ENCODE data around the gene MAD1L1.

Gene MAD1L1

DNA sequence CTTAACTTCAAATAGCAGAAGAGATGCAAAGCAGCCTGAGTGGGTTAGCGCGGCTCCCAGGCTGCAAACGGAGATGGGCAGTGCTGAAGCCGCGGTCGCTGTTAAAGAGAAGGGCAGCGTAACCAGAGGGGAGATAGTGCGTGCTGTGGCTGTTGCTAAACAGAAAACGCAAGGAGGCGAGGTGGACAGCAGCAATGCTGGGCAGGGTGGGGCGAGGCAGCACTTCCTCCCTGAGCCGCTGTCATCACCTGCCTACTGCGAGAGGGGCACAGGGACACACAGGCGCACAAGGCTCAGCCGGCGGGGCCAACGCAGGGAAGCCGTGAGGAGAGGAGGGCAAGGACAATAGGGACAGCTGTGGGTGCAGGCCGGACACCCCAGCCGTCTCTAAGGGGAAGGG lies 137.3 kb downstream of the MAD1L1 start:
- TF ChIP-seq, protein P1, sequence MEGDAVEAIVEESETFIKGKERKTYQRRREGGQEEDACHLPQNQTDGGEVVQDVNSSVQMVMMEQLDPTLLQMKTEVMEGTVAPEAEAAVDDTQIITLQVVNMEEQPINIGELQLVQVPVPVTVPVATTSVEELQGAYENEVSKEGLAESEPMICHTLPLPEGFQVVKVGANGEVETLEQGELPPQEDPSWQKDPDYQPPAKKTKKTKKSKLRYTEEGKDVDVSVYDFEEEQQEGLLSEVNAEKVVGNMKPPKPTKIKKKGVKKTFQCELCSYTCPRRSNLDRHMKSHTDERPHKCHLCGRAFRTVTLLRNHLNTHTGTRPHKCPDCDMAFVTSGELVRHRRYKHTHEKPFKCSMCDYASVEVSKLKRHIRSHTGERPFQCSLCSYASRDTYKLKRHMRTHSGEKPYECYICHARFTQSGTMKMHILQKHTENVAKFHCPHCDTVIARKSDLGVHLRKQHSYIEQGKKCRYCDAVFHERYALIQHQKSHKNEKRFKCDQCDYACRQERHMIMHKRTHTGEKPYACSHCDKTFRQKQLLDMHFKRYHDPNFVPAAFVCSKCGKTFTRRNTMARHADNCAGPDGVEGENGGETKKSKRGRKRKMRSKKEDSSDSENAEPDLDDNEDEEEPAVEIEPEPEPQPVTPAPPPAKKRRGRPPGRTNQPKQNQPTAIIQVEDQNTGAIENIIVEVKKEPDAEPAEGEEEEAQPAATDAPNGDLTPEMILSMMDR (conservative IDR thresholded peaks at IDR 0.05): no peak
- no peak overlapping the region for H3K27ac ChIP-seq

DNA sequence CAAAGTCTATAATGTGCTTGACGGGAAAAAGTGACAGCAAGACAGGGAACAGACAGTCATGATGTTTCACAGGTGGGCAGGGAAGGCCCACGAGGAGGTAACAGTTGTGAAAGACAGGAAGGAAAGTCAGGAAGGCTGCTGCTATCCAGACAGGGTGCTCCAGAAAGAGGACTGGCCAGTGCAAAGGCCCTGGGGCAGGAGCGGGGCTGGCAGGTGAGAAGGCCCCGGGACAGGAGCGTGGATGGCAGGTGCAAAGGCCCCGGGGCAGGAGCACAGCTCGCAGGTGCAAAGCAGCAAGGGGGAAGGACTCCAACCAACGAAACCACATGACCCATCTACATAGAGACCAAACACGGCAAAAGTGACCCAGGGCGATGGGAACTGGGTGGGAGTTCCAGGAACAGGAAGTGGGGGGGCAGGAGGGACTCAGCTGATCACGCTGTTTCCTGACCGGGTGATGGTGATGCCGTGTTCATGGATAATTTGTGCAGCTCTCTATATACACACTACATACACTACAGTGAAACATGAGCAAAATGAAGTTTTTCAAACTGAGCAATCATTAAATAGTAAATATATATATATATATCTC lies 138.2 kb downstream of the MAD1L1 start:
- H3K27ac ChIP-seq: no peak overlapping the region
- TF ChIP-seq, protein P1 (conservative IDR thresholded peaks at IDR 0.05): no peak

DNA sequence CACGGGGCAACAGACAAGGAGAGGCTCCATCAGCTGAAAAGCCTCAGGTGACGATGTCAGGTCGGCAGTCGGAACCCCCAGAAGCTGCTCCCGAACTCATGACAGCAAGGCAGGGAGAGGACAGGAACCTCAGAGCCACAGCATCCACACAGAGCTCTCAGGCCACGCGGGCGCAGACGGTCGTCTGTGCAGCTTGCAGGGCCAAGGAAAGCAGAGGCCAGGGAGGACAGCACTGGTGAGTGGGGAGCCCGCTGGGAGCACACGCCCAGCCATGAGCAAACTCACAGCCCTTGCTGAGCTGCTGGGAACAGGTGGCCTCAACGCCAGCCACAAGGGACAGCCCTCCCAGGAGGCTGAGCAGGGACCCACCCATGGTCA lies 138.9 kb downstream of the MAD1L1 start:
- TF ChIP-seq, protein P1 (conservative IDR thresholded peaks at IDR 0.05): no peak
- H3K27ac ChIP-seq: no peak overlapping the region

DNA sequence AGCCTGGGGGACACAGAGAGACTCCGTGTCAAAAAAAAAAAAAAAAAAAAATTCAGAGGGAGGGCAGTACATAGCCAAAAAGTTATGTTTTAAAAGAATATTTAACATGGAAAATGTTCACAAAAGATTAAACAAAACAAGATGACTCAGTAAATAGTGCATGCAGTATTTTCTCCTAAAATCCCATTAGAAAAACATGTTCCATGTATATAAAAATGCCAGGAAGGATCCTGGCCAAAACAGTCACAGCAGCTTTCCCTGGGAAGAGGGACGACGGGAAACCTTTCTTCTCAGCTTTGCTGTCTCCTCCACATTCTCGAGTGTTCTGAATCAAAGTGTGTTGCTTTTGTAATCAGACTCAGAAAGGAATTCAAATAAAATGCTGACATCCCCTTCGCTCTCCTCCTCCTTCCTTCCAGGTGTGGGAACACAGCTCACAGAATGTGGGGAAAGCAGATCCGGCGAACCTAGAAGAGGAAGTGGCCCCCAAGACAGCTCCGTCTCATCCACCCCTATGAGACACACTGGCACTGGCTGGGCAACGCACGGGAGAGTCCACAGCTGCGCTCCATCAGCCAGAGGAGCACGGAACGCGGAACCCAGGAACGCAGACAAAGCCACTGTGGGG lies 139.4 kb downstream of the MAD1L1 start:
- TF ChIP-seq, protein P1 (conservative IDR thresholded peaks at IDR 0.05): no peak
- H3K27ac ChIP-seq: no peak overlapping the region

DNA sequence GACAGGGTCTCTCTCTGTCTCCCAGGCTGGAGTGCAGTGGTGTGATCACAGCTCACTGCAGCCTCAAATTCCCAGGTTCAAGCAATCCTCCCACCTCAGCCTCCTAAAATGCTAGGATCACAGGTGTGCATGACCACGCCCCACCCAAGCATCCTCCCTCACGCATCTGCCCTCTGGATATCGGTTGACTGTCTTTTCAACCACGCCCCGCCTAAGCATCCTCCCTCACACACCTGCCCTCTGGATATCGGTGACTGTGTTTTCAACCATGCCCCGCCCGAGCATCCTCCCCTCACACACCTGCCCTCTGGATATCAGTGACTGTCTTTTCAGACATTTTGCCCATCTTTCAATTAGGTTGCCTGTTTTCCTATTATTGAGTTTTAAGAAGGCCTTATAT lies 140.5 kb downstream of the MAD1L1 start:
- no peak overlapping the region for H3K27ac ChIP-seq
- TF ChIP-seq, protein P1 (conservative IDR thresholded peaks at IDR 0.05): no peak

DNA sequence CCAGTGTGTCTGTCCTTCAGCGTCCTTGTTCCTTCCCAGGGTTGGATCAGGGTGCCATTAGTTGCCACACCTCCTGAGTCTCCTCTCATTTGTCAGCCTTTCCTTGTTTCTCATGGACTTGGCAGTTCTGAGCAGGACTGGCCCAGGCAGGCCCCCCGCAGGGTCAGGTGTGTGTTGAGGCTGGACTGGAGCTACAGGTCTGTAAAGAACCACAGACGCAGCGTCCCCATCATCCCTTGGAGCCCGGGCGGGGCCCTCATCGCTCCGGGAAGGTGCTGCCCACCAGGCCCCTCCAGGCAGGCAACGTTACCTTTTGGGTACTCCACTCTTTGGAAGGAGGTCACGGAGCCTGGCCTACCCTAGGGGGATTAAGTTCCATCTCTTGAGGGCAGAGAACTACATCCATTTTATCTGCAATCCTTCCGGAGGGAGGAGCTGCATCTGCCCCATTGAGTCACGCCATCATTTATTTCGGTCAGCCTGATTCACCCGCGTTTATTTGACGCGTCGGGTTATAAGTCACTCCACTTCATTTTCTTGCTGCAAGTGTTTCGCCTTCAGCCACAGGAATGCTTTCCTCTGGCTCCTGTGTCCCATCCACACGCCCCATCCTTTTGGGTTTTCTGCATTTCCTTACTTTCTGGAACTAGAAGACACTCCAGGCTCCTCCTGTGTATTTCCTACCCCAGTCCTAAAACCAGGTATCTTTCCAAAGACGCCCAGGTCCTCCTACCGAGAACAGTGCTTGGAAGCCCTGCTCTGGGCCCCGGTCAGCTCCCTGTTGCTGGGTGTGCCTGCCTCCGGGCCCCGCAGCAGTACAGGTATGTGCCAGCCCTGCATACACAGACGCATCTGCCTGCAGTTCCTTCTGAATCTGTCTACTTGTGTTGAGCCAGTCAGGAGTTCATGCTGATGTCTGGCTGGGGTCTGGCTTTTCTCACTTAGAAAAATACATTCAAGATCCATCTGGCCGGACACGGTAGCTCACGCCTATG lies 141.9 kb downstream of the MAD1L1 start:
- TF ChIP-seq, protein P1 (conservative IDR thresholded peaks at IDR 0.05): no peak
- no peak overlapping the region for H3K27ac ChIP-seq

DNA sequence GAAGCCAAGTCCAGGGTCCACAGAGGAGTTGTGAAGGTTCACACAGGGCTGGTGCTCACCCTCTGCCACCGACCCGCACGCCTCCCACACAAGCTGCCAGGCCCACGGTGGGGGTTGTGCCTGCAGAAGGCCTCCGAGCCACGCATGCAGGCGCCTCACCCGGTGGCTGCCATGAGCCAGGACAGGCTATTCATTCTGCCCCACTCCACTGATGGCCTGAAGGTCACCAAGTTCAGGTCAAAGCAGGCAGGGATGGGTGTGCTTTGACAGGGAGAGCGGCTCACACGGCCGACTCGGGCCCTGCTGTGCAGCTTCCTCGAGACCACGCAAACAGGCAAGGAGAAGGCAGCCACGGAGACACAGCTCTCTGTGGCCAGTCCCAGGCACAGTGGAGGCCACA lies 143.9 kb downstream of the MAD1L1 start:
- no peak overlapping the region for H3K27ac ChIP-seq
- TF ChIP-seq, protein P1 (conservative IDR thresholded peaks at IDR 0.05): no peak
